ENCODE results near the gene ARHGAP6. TPM values are rescaled to one million over a fixed set of nuclear protein-coding genes. Genes with fewer than 3 reads are reported as not detected.

Gene ARHGAP6
- total RNA-seq, 1 donor from 2014 or later, result 1.2 TPM

DNA sequence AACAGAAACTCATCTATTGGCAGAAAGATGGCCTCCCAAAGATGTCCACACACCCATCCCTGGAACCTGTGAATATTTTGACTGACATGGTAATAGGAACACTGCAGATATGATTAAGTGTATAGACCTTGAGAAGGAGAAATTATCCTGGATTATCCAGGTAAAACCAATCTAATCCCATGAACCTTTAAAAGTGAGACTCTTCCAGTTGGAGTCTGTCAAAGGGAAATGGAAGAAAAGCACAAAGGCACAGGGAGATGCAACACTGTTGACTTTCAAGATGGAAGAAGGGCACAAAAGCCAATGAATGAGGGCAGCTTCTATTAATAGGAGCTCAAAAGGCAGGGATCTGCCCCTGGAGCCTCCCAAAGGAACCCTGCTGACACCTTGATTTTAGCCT lies 289.6 kb downstream of the ARHGAP6 start:
- Histone ChIP-seq H3K4me2 (no peak overlapping the region), H3K9ac (no peak overlapping the region), H3K79me2 (ENCODE audit: low read depth) (no peaks in the 10 kb centered on the region), H3K27me3 (no peaks in the 10 kb centered on the region), H3K4me1 (no peaks in the 10 kb centered on the region), H3K36me3 (no peaks in the 10 kb centered on the region), H3F3A (ENCODE audit: low read depth) (no peaks in the 10 kb centered on the region), H3K27ac (no peak overlapping the region), H3K4me3 (no peak overlapping the region), H2AFZ (replicated peaks) (no peak overlapping the region), H4K20me1 (ENCODE audit: low read depth) (no peaks in the 10 kb centered on the region), H3K9me3 (ENCODE audit: low read depth) (peaks cover 5% of the 10 kb centered on the region)
- DNase-seq (ENCODE audit: low spot score), result no peak
- no peaks in the 10 kb centered on the region for H3K4me1 Mint-ChIP-seq
- no peak overlapping the region for H3K27ac Mint-ChIP-seq
- no peaks in the 10 kb centered on the region for H3K27me3 Mint-ChIP-seq (ENCODE audit: insufficient read depth, low read depth)
- TF ChIP-seq EZH2 (IDR thresholded peaks at IDR 0.05) (no peak), EZH2phosphoT487 (IDR thresholded peaks at IDR 0.05) (no peak)
- TF ChIP-seq, protein P1, sequence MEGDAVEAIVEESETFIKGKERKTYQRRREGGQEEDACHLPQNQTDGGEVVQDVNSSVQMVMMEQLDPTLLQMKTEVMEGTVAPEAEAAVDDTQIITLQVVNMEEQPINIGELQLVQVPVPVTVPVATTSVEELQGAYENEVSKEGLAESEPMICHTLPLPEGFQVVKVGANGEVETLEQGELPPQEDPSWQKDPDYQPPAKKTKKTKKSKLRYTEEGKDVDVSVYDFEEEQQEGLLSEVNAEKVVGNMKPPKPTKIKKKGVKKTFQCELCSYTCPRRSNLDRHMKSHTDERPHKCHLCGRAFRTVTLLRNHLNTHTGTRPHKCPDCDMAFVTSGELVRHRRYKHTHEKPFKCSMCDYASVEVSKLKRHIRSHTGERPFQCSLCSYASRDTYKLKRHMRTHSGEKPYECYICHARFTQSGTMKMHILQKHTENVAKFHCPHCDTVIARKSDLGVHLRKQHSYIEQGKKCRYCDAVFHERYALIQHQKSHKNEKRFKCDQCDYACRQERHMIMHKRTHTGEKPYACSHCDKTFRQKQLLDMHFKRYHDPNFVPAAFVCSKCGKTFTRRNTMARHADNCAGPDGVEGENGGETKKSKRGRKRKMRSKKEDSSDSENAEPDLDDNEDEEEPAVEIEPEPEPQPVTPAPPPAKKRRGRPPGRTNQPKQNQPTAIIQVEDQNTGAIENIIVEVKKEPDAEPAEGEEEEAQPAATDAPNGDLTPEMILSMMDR (IDR thresholded peaks at IDR 0.05), result no peak
- H3K4me3 Mint-ChIP-seq, result no peak overlapping the region
- H3K36me3 Mint-ChIP-seq, result no peaks in the 10 kb centered on the region
- H3K9me3 Mint-ChIP-seq, result peaks cover 2% of the 10 kb centered on the region

GRCh38 chrX:11375614-11376119 lies 290.1 kb downstream of the ARHGAP6 start:
- no peaks in the 10 kb centered on the region for H3K36me3 Mint-ChIP-seq

GRCh38 chrX:11374570-11374969 lies 291.1 kb downstream of the ARHGAP6 start:
- TF ChIP-seq EZH2 (IDR thresholded peaks at IDR 0.05) (no peak), EZH2phosphoT487 (IDR thresholded peaks at IDR 0.05) (no peak)
- TF ChIP-seq, protein P1 (IDR thresholded peaks at IDR 0.05), result no peak
- Mint-ChIP-seq H3K4me3 (no peak overlapping the region), H3K27me3 (ENCODE audit: insufficient read depth, low read depth) (no peaks in the 10 kb centered on the region), H3K27ac (no peak overlapping the region), H3K4me1 (no peaks in the 10 kb centered on the region), H3K9me3 (peaks cover 2% of the 10 kb centered on the region), H3K36me3 (no peaks in the 10 kb centered on the region)
- peaks cover 5% of the 10 kb centered on the region for H3K9me3 ChIP-seq (ENCODE audit: low read depth)
- H3K4me3 ChIP-seq, result no peak overlapping the region
- H3K79me2 ChIP-seq (ENCODE audit: low read depth), result no peaks in the 10 kb centered on the region
- no peaks in the 10 kb centered on the region for H3F3A ChIP-seq (ENCODE audit: low read depth)
- H3K27ac ChIP-seq, result no peak overlapping the region
- DNase-seq (ENCODE audit: low spot score), result no peak
- no peak overlapping the region for H3K9ac ChIP-seq
- no peaks in the 10 kb centered on the region for H3K27me3 ChIP-seq
- H2AFZ ChIP-seq (replicated peaks), result no peak overlapping the region
- H3K4me1 ChIP-seq, result no peaks in the 10 kb centered on the region
- no peaks in the 10 kb centered on the region for H3K36me3 ChIP-seq
- H4K20me1 ChIP-seq (ENCODE audit: low read depth), result no peaks in the 10 kb centered on the region
- H3K4me2 ChIP-seq, result no peak overlapping the region

More at GRCh38 chrX:11375614-11376119, 290.1 kb downstream of the ARHGAP6 start:
- Mint-ChIP-seq H3K4me1 (no peaks in the 10 kb centered on the region), H3K4me3 (no peak overlapping the region), H3K9me3 (peaks cover 2% of the 10 kb centered on the region), H3K27me3 (ENCODE audit: insufficient read depth, low read depth) (no peaks in the 10 kb centered on the region), H3K27ac (no peak overlapping the region)
- H3K4me3 ChIP-seq, result no peak overlapping the region
- TF ChIP-seq, protein P1 (IDR thresholded peaks at IDR 0.05), result no peak
- TF ChIP-seq EZH2phosphoT487 (IDR thresholded peaks at IDR 0.05) (no peak), EZH2 (IDR thresholded peaks at IDR 0.05) (no peak)
- no peaks in the 10 kb centered on the region for H3F3A ChIP-seq (ENCODE audit: low read depth)
- H3K79me2 ChIP-seq (ENCODE audit: low read depth), result no peaks in the 10 kb centered on the region
- no peaks in the 10 kb centered on the region for H3K4me1 ChIP-seq
- H4K20me1 ChIP-seq (ENCODE audit: low read depth), result no peaks in the 10 kb centered on the region
- H2AFZ ChIP-seq (replicated peaks), result no peak overlapping the region
- H3K4me2 ChIP-seq, result no peak overlapping the region
- H3K9ac ChIP-seq, result no peak overlapping the region
- H3K27ac ChIP-seq, result no peak overlapping the region
- H3K9me3 ChIP-seq (ENCODE audit: low read depth), result peaks cover 5% of the 10 kb centered on the region
- H3K27me3 ChIP-seq, result no peaks in the 10 kb centered on the region
- no peak for DNase-seq (ENCODE audit: low spot score)
- no peaks in the 10 kb centered on the region for H3K36me3 ChIP-seq

Measured in neural progenitor cell (in vitro differentiated cells).